ENCODE results near the gene RFX3. TPM values are rescaled to one million over a fixed set of nuclear protein-coding genes. Genes with fewer than 3 reads are reported as not detected.

RFX3 gene
- total RNA-seq (2012; rRNA removed) = 1.8 and 2.4 TPM in 2 replicates

DNA sequence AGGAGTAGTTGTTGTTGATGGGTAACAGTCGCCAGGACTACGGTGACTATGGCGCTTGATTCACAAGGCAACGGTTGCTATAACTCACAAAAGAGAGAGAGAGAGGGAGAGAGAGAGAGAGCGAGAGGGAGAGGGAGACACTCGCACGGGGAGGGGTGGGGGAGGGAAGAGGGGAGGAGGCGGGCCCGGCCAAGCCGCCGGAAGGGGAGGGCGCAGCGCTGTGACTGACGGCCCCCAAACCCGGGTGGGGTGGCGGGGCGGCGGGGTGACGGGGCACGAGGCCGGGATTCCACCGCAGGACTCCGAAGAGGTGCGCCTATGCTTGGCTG lies at the start of gene RFX3:
TSS of gene RFX3 (minus strand) at position 166 of the 329 bp plus-strand sequence. CDS start 130,413 bp downstream, outside the sequence.
- Histone ChIP-seq H3K4me2 (ENCODE audit: low read length) (peak within 1 kb of the TSS; percentile 96), H3K4me1 (ENCODE audit: control insufficient read depth, insufficient read depth, low read length) (peaks cover 6% of the 10 kb centered on the region), H3K36me3 (ENCODE audit: insufficient read depth, low read length) (no peaks in the 10 kb centered on the region), H3K4me3 (ENCODE audit: low read length) (peak within 1 kb of the TSS; percentile 98), H3K27me3 (ENCODE audit: control insufficient read depth, insufficient read depth, low read length) (no peaks in the 10 kb centered on the region), H3K9ac (ENCODE audit: low read depth, low read length) (peak within 1 kb of the TSS; percentile 99), H3K9me3 (replicated peaks; ENCODE audit: low read length) (no peaks in the 10 kb centered on the region)

DNA sequence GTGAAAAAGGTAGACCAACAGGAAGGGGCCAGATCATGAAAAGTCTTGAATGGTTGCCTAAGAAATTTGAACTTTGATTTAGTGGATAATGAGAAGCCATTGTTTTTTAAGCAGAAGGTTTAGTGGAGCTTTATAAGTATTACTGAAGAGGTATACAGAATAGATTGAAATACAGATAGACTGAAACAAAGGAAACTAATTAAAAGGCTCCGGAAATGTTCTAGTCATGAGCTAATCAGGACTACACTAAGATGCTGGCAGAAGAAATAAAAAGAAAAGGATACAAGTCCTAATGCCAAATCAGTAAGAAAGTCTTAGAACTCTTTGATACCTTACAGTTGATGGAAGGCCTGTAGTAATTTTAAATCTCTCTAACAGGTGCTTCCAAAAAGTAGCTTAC lies 45.7 kb upstream of the RFX3 start:
- H3K4me1 ChIP-seq (ENCODE audit: control insufficient read depth, insufficient read depth, low read length) = no peaks in the 10 kb centered on the region
- H3K27me3 ChIP-seq (ENCODE audit: control insufficient read depth, insufficient read depth, low read length) = no peaks in the 10 kb centered on the region
- H3K4me3 ChIP-seq (ENCODE audit: low read length) = no peak overlapping the region
- no peak overlapping the region for H3K9ac ChIP-seq (ENCODE audit: low read depth, low read length)
- H3K36me3 ChIP-seq (ENCODE audit: insufficient read depth, low read length) = no peaks in the 10 kb centered on the region
- no peak overlapping the region for H3K4me2 ChIP-seq (ENCODE audit: low read length)
- H3K9me3 ChIP-seq (replicated peaks; ENCODE audit: low read length) = no peaks in the 10 kb centered on the region

DNA sequence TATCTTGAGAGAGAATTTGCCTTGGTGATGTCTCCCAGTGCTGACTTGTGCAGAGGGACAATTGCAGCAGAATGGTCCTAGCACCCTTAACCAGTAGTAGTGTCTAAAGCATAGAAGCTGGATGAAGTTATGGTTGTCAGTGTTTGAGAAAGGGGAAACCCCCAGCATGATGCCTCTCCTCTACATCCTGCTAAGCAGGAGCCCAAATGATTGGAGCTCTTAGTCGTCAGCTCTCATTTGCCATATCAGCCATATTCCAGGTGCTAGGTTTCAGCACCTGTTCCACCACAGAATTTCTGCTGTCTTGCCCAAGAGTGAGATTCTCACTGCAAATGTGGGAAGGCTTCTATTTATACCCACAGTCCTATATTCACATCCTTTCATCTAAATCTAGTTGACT lies 43.7 kb upstream of the RFX3 start:
- H3K27me3 ChIP-seq (ENCODE audit: control insufficient read depth, insufficient read depth, low read length) = no peaks in the 10 kb centered on the region
- no peak overlapping the region for H3K4me3 ChIP-seq (ENCODE audit: low read length)
- H3K4me2 ChIP-seq (ENCODE audit: low read length) = no peak overlapping the region
- H3K36me3 ChIP-seq (ENCODE audit: insufficient read depth, low read length) = no peaks in the 10 kb centered on the region
- H3K9ac ChIP-seq (ENCODE audit: low read depth, low read length) = no peak overlapping the region
- H3K4me1 ChIP-seq (ENCODE audit: control insufficient read depth, insufficient read depth, low read length) = no peaks in the 10 kb centered on the region
- no peaks in the 10 kb centered on the region for H3K9me3 ChIP-seq (replicated peaks; ENCODE audit: low read length)

DNA sequence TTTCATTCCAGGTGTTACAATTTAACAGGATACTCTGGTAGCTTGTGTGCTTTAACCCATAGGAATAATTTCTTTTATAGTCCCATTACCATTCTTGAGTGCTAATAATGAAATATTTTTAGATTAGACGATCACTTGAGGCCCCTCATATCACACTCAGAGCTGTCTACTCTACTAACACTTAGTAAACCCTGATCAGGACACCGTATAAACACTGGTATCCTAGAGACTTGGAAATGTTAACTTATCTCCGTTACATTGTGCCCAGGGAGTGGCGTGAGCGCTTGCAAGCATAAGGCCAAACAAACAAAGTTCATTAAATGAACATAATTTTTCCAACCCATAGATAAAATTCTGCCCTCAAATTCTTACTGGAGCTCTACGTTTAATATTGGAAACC lies 42.2 kb upstream of the RFX3 start:
- H3K9me3 ChIP-seq (replicated peaks; ENCODE audit: low read length) = no peaks in the 10 kb centered on the region
- no peak overlapping the region for H3K9ac ChIP-seq (ENCODE audit: low read depth, low read length)
- no peaks in the 10 kb centered on the region for H3K36me3 ChIP-seq (ENCODE audit: insufficient read depth, low read length)
- H3K4me1 ChIP-seq (ENCODE audit: control insufficient read depth, insufficient read depth, low read length) = no peaks in the 10 kb centered on the region
- H3K4me3 ChIP-seq (ENCODE audit: low read length) = no peak overlapping the region
- H3K27me3 ChIP-seq (ENCODE audit: control insufficient read depth, insufficient read depth, low read length) = no peaks in the 10 kb centered on the region
- H3K4me2 ChIP-seq (ENCODE audit: low read length) = no peak overlapping the region

DNA sequence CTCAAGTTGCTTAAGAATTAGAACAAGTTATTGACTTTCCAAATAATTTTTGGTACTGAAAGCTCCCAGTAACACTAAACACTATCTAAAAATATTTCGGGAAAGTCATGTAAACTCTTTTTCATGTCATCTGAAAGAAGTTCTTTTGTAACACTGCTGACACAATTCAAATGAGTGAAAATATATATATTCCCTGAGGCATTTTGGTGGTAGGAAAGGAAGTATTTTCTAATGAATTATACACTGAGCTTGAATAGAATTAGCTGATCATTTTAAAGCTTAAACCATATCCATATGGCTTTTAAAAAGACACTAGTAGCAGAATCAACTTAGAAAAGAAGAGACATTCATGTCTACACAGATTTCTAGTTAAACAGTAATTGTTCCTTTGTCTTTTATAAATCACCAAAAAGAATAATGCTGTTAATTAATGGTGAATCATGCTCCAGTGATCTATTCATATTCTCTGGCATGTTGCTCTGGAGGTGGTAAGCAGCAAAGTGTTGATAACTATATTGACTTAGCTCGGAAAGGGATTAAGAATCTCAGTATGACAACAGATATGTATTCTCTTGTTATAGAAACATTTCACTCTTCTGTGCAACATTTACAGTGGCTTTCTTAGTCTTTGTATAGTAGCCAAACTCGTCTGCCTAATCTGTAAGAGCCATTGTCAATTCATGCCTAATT lies 27.4 kb upstream of the RFX3 start:
- Histone ChIP-seq H3K9ac (ENCODE audit: low read depth, low read length) (no peak overlapping the region), H3K36me3 (ENCODE audit: insufficient read depth, low read length) (no peaks in the 10 kb centered on the region), H3K27me3 (ENCODE audit: control insufficient read depth, insufficient read depth, low read length) (no peaks in the 10 kb centered on the region), H3K4me2 (ENCODE audit: low read length) (no peak overlapping the region), H3K9me3 (replicated peaks; ENCODE audit: low read length) (no peaks in the 10 kb centered on the region), H3K4me3 (ENCODE audit: low read length) (no peak overlapping the region), H3K4me1 (ENCODE audit: control insufficient read depth, insufficient read depth, low read length) (no peaks in the 10 kb centered on the region)

DNA sequence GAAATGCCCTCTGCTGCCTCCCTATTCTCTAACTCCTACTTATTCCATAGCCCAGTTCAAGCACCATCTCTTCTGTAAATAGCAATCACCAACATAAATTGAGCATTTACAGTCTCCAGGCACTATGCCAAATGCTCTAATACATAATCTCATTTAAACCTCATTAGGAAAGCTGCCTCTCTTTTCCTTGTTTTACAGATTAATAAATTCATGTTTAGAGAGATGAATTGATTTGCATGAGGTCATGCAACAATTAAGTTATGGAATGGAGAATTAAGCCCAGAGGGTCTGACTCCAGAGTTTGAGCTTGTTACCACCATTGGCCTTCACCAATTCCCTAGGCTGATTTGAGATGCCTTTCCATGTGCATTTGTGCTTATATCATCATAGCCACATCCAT lies 23.4 kb upstream of the RFX3 start:
- H3K27me3 ChIP-seq (ENCODE audit: control insufficient read depth, insufficient read depth, low read length) = no peaks in the 10 kb centered on the region
- no peaks in the 10 kb centered on the region for H3K36me3 ChIP-seq (ENCODE audit: insufficient read depth, low read length)
- H3K4me2 ChIP-seq (ENCODE audit: low read length) = no peak overlapping the region
- no peak overlapping the region for H3K4me3 ChIP-seq (ENCODE audit: low read length)
- no peaks in the 10 kb centered on the region for H3K4me1 ChIP-seq (ENCODE audit: control insufficient read depth, insufficient read depth, low read length)
- no peak overlapping the region for H3K9ac ChIP-seq (ENCODE audit: low read depth, low read length)
- H3K9me3 ChIP-seq (replicated peaks; ENCODE audit: low read length) = no peaks in the 10 kb centered on the region

DNA sequence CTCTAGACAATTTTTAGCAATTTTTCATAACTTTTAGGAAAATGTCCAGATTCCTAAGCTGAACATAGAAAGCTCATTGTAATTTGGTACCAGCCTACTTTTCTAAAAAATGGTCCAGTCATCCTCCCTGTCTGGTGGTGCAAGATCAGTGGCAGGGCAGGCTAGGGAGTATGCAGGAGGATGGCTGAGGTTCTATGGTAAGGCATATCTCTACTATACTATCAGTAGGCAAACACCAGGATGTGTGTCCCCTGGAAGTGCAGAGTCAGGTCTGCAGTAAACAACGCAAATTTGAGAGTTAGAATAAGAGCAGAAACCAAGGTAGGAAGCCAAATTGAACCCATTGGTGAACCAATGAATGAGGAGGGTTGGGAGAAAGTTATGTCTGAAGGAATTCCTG lies 22.8 kb upstream of the RFX3 start:
- Histone ChIP-seq H3K36me3 (ENCODE audit: insufficient read depth, low read length) (no peaks in the 10 kb centered on the region), H3K4me2 (ENCODE audit: low read length) (no peak overlapping the region), H3K27me3 (ENCODE audit: control insufficient read depth, insufficient read depth, low read length) (no peaks in the 10 kb centered on the region), H3K9ac (ENCODE audit: low read depth, low read length) (no peak overlapping the region), H3K4me1 (ENCODE audit: control insufficient read depth, insufficient read depth, low read length) (no peaks in the 10 kb centered on the region), H3K4me3 (ENCODE audit: low read length) (no peak overlapping the region), H3K9me3 (replicated peaks; ENCODE audit: low read length) (no peaks in the 10 kb centered on the region)

DNA sequence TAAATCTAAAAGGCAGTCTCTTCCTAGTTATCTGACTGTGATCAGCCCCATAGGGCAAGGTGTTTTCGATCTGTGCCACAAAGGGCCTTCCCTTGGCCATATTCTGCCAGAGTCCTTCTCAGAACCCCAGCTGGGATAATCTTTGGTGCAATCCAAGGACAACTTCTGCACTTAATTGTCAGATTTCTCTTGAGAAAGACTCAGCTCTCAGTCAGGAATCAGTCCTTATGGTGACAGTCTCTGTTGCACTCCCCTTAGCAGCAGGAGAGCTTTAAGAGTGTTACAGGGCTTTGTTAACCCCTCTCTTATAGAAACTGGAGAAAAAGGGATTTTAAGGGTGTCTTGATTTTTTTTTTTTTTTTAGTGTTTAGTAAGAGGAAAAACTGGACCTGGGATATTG lies 15.4 kb upstream of the RFX3 start:
- Histone ChIP-seq H3K4me1 (ENCODE audit: control insufficient read depth, insufficient read depth, low read length) (no peaks in the 10 kb centered on the region), H3K36me3 (ENCODE audit: insufficient read depth, low read length) (no peaks in the 10 kb centered on the region), H3K27me3 (ENCODE audit: control insufficient read depth, insufficient read depth, low read length) (no peaks in the 10 kb centered on the region), H3K4me2 (ENCODE audit: low read length) (no peak overlapping the region), H3K9ac (ENCODE audit: low read depth, low read length) (no peak overlapping the region), H3K9me3 (replicated peaks; ENCODE audit: low read length) (no peaks in the 10 kb centered on the region), H3K4me3 (ENCODE audit: low read length) (no peak overlapping the region)

DNA sequence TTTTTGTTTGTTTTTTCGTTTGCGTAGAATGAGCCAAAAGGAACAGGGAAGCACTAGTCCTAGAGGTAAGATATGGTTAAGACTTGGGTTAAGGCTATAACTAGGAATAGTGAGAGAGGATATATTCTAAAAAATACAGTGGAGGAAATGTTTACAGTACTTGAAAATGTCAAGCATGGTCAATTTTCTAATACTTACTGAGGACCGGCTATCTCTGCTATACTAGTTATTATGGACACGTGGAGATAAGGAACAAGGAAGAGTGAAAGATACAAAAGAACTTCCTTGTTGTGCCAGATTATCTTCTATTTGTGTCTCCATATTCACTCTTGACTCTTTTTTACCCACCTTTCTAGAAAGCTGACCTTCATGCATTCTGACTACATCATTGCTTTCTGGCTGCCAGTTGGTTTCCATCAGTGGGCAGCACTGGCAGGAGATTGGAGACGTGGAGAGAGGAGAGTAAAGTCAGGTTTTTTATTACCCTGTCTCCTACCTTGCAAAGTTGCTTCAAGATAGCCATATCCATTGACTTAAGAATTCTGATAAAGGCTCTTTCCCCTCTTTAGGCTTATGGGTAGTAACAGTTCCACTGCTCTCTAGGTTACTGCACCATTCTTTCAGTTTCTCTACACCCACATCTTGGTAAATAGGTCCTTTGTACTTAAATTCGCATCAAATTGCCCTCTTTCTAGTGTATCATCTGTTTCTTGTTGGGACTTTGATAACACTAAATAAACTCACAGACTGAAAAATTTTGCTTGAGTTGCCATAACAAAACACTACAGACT lies 9.0 kb upstream of the RFX3 start:
- Histone ChIP-seq H3K4me1 (ENCODE audit: control insufficient read depth, insufficient read depth, low read length) (no peaks in the 10 kb centered on the region), H3K4me3 (ENCODE audit: low read length) (no peak overlapping the region), H3K27me3 (ENCODE audit: control insufficient read depth, insufficient read depth, low read length) (no peaks in the 10 kb centered on the region), H3K4me2 (ENCODE audit: low read length) (no peak overlapping the region), H3K9me3 (replicated peaks; ENCODE audit: low read length) (no peaks in the 10 kb centered on the region), H3K9ac (ENCODE audit: low read depth, low read length) (no peak overlapping the region), H3K36me3 (ENCODE audit: insufficient read depth, low read length) (no peaks in the 10 kb centered on the region)

DNA sequence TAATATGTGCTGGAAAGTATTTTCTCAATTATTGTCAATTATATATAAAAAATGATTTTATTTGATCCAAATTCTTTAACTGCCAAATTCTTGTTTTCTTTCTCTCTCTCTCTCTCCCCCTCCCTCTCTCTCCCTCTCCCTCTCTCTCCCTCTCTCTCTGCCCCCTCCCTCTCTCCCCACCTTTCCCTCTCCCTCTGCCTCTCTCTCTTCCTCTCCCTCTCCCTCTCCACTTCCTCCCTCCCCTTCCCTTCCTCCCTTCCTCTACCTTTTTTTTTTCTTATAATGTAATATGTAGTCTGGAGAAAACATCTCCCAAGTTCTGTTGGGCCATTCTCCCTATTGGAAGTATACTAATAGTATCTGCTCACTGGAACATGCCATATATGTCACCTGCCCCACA lies 6.4 kb upstream of the RFX3 start:
- no peak overlapping the region for H3K9ac ChIP-seq (ENCODE audit: low read depth, low read length)
- no peak overlapping the region for H3K4me3 ChIP-seq (ENCODE audit: low read length)
- H3K27me3 ChIP-seq (ENCODE audit: control insufficient read depth, insufficient read depth, low read length) = no peaks in the 10 kb centered on the region
- no peaks in the 10 kb centered on the region for H3K9me3 ChIP-seq (replicated peaks; ENCODE audit: low read length)
- peaks cover 4% of the 10 kb centered on the region for H3K4me1 ChIP-seq (ENCODE audit: control insufficient read depth, insufficient read depth, low read length)
- no peak overlapping the region for H3K4me2 ChIP-seq (ENCODE audit: low read length)
- H3K36me3 ChIP-seq (ENCODE audit: insufficient read depth, low read length) = no peaks in the 10 kb centered on the region

DNA sequence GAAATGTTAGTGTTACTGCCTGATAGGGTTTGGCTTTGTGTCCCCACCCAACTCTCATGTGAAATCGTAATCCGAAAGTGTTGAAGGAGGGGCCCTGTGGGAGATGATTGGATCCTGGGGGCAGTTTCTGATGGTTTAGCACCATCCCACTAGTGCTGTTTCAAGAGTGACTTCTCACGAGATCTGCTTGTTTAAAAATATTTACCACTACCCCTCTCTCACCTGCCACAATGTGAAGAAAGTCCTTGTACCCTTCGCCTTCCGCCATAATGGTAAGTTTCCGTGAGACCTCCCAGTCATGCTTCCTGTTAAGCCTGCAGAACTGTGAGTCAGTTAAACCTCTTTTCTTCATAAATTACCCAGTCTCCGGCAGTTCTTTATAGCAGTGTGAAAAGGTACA lies 2.6 kb upstream of the RFX3 start:
- Histone ChIP-seq H3K9me3 (replicated peaks; ENCODE audit: low read length) (no peaks in the 10 kb centered on the region), H3K4me2 (ENCODE audit: low read length) (no peak overlapping the region), H3K9ac (ENCODE audit: low read depth, low read length) (no peak overlapping the region), H3K4me1 (ENCODE audit: control insufficient read depth, insufficient read depth, low read length) (peaks cover 6% of the 10 kb centered on the region), H3K27me3 (ENCODE audit: control insufficient read depth, insufficient read depth, low read length) (no peaks in the 10 kb centered on the region), H3K4me3 (ENCODE audit: low read length) (no peak overlapping the region), H3K36me3 (ENCODE audit: insufficient read depth, low read length) (no peaks in the 10 kb centered on the region)

All from skeletal muscle satellite cell (primary cell).